NCI-H1436 treated with DMSO at 0.1 percent for 48 hours (cell line): ENCODE measurements around the gene ATP6V0A4.
"Not testable (repeated sequence)": the region's sequence is repeated elsewhere in the genome, so short reads cannot be mapped to it uniquely, and the experiment has no call there.

Experiments
- DNase-seq: peaks from one replicate; lab custom pipeline; 2025; lab: John Stamatoyannopoulos, UW

Gene ATP6V0A4

DNA sequence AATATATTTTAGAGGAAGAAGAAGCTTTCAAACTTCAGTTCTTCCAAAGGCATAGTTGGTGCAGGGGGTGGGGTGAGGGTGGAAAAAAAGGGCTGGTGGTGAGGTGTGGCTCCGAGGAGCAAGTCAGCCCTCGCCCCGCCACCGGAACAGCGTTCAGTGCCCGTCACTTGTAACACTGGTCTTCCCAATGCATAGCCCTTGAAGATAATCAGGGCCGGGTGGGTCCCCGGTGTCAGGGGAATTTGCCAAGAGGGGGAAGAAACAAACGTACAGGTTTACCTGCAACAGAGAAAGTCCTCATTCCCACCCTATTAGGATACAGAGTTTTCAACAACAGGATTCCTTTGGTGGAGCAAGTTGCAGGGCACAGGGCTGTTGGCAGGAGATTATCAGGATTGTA is 98.3 kb downstream of the ATP6V0A4 start:
- DNase-seq: no peak

GRCh38 chr7:138698281-138698680 is 99.7 kb downstream of the ATP6V0A4 start:
- DNase-seq: no peak

DNA sequence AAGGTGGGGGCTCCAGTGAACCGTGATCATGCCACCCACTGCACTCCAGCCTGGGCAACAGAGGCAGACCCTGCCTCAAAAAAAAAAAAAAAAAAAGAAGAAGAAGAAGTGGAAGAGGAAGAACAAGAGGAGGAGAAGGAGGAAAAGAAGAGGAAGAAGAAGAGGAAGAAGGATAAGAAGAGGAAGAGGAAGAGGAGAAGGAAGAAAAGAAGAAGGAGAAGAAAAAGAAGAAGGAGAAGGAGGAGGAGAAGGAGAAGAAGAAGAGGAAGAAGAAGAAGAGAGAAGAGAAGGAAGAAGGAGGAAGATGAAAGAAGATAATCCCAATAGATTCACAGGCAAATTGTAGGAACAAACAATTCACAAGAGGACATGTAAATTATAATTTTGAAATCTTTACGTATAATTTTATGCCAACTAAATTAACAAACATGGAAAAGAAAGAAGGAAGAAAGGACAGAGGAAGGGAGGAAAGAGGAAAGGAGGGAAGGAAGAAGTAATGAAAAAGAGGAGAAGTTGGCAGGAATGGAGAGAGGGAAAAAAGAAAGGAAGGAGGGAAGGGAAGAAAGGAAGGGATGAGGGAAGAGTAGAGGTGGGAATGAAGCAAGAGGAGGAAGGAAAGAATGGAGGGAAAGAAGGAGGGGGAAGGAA is 100.3 kb downstream of the ATP6V0A4 start:
- no peak for DNase-seq

DNA sequence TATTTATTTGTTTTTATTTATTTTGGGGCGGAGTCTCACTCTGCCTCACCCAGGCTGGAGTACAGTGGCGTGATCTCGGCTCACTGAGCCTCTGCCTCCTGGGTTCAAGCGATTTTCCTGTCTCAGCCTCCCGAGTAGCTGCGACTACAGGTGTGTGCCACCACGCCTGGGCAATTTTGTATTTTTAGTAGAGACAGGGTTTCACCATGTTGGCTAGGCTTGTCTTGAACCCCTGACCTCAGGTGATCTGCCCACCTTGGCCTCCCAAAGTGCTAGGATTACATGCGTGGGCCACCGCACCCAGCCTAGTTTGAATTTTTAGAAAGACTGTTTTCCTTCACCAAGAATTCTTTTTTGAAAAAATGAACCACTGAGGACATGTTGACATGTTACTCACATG is 102.2 kb downstream of the ATP6V0A4 start:
- DNase-seq: not testable (repeated sequence)

DNA sequence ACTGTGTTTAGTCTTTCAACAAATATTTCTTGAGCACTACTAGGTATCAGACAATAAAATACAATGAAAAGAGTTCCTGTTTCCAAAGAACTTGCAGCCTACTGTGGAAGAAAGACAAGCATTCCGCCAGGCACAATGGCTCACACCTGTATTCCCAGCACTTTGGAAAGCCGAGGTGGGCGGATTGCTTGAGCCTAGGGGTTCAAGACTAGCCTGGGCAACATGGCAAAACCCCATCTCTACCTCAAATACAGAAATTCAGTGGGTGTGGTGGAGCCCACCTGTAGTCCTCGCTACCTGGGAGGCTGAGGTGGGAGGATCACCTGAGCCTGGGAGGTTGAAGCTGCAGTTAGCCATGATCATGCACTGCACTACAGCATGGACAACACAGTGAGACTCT is 102.9 kb downstream of the ATP6V0A4 start:
- no peak for DNase-seq

DNA sequence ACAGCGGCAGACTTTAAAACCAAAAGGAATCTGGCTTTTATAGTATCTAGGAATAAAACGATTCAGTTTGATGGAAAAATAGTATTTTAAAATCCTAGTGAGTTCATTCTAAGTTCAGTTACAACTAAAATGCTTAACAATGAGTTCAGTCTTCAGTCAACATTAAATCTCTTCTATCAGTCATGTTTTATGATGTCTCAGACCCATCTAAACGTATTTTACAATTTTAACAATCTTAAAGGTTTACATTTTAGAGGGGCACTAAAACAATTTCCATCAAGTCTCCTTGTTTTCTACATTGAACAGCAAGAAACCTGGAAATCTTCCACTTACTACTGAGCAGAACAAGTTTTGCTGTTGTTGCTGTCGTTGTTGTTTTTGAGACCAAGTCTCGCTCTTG is 106.8 kb downstream of the ATP6V0A4 start:
- no peak for DNase-seq

GRCh38 chr7:138690495-138690894 is 107.5 kb downstream of the ATP6V0A4 start:
- no peak for DNase-seq

- not testable (repeated sequence) for DNase-seq
Measured at GRCh38 chr7:138688037-138688436, 110.0 kb downstream of the ATP6V0A4 start.

DNA sequence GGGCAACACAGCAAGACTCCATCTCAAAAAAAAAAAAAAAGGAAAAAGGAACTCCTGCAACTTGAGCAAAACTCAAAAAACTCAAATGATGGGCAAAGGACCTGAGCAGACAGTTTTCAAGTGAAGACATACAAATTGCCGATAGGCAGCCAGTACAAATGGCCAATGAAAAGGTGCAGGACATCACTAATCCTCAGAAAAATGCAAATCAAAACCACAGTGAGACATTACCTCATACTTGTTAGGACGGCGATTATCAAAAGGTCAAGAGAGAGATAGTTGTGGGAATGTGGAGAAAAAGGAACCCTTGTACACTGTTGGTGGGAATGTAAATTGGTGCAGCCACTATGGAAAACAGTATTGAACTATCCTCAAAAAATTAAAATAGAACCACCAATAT is 113.7 kb downstream of the ATP6V0A4 start:
- no peak for DNase-seq

GRCh38 chr7:138679793-138680192 is 118.2 kb downstream of the ATP6V0A4 start:
- no peak for DNase-seq

- DNase-seq: no peak
Measured at GRCh38 chr7:138670594-138670993, 127.4 kb downstream of the ATP6V0A4 start.

DNA sequence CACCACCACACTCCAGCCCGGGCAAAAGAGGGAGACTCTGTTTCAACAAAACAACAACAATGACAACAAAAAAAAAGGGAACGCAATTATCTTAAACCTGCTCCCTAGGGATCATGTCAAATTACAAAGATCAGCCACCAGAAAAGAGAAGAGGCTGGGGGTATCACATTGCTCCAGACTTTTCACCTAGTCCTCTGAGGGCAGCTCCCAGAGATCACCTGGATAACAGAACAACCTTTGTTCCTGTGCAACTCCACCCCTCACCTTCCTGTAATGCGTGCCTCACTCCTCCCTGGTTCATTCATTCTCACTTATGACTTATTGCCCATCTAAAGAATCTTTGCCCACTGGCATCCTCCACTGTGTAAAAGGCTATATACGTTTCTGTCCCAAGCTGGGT is 128.6 kb downstream of the ATP6V0A4 start:
- no peak for DNase-seq

DNA sequence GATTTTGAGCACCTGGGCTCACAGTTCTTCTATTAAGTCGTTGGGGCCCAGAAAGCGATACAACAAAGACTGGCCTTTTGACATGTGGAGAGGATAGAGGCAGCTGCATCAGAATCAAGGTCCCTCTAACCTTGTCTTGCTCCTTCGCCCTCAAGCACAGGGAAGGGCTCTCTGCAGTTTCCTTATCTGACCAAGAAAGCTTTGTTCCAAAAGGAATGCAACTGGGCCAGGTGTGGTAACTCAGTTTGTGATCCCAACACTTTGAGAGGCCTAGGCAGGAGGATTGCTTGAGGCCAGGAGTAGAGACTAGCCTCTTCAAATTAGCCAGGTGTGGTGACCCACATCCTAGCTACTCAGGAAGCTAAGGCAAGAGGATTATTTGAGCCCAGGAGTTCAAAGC is 129.1 kb downstream of the ATP6V0A4 start:
- no peak for DNase-seq

DNA sequence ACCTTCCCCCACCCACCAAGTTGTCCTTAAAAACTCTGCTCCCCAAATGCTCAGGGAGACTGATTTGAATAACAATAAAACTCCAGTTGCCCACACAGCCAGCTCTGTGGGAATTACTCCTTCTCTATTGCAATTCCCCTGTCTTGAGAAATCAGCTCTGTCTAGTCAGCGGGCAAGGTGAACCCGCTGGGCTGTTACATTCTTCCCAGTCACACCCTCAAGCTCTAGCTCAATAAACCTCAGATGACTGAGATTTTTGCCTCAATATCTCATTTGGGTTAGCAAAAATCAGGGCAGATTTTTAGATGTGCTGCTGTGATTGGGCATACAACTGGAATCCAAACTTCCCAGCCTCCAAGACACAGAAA is 129.8 kb downstream of the ATP6V0A4 start:
- DNase-seq: no peak

DNA sequence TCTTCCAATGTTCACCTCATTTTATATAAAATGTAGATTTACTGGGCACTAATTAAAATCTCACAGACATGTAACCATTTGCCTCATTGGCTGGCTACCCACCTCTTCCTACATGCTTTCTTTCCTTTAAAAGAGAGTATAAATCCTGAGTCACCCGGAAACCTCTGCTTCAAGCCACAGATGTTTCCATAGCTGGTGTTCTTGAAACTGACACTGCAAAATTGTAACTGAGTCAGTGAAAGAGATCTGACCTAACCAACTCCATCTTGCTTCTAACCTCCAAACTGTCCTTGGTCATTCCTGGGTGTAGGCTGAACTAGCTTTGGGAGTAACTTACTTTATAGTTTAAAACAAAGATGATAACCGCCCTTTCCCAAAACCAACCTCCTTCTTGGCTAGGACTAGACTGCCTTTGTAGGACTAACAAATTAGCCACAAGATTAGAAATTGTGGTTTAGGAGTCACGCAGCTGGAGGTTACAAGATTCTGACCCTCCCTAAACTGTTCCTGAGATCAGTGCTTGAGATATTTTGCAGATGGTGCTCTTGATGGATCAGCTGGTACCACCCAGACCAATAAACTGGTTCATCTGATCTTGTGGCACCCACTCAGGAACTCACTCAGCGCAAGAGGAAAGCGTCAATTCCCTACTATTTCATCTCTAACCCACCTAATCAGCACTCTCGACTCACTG is 130.3 kb downstream of the ATP6V0A4 start:
- no peak for DNase-seq

GRCh38 chr7:138666385-138666784 is 131.6 kb downstream of the ATP6V0A4 start:
- no peak for DNase-seq

DNA sequence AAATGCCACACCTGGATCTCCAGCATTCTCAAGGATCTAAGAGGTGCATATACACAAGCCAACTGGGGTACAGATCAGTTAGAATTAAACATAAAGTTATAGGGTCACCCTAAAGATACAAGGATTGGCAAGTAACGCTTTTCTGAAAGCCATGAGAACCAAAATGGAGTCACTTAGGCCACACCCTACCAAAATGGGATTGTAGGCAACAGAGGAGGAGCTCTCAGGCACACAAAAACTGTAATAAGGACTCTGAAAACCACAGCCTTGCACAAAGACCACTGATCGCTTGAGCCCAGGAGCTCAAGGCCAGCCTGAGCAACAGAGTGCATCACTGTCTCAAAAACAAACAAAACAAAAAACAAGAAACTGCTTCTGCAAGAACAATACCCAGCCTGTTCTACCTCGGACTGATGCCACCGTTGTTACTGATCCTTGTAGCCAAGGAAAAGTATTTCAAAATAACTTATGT is 132.3 kb downstream of the ATP6V0A4 start:
- DNase-seq: no peak

DNA sequence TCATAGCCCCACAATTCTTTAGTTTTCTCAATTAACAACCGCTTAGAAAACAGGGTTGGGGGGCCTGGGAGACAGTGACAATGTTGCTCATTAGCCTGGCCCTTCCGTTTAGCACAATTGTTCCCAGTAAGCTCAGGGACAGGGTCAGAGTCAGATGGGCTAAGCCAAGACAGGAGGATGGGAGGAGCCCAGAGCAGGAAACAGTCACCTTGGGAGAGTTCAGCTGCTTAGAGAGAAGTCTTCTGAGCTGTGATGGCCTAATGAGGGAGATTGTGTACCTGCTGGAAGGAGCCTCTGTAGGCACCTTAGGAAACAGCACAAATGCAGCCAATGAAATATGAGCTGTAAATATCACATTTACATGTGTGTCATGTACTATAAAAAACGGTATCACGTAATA is 132.7 kb downstream of the ATP6V0A4 start:
- DNase-seq: no peak

DNA sequence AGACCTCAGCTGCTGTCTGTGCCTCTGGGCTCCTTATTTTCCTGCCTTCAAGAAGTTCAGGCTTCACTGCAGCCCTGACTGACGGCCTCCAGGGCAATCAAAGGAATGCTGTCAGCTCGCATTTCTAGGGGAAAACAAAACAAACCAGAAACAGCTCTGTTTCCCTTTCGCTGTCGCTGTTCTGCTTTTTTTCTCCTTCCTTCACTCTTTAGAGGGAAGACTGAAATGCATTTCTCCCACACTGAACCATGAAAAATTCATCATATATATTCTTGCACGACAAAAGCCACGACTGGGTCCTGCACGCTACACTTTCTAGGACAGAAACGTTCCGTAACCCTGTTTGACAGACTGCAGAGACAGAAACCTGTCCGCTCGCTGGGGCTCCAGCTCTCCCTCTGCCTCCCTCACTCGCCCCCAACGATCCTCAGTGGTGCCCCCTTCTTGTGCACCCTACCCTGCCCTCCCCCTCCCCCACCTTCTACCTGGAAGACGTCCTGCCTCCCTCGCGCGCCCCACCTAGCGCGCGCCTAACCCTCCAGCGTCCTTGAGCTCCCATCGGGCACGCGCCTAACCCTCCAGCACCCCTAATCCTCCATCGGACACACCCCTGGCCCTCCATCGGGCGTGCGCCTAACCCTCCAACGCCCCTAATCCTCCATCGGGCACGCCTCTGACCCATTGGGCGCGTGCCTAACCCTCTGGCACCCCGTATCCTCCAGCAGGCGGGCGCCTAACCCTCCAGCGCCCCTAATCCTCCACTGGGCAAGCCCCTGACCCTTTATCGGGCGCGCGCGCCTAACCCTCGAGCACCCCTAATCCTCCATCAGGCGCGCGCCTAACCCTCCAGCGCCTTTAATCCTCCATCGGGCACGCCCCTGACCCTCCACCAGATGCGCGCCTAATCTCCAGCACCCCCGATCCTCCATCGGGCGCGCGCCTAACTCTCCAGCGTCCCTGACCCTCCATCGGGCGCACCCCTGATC is 134.0 kb downstream of the ATP6V0A4 start:
- DNase-seq: no peak

DNA sequence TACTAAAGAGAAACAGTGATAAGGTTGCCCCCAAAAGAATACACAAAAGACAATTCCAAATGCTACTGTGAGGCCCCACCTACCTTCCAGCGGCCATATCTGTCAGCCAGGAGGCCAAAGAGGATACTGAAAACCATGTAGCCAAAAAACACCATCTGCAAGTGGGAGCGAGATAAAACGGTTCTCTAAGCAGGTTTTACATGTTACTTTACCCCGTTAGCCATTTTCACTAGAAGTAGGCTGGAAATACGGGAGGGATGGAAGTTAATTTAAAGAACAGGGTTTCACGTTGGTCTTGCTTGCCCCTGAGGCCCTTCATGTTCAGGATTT is 135.0 kb downstream of the ATP6V0A4 start:
- no peak for DNase-seq

- no peak for DNase-seq
Measured at GRCh38 chr7:138662076-138662990, 135.7 kb downstream of the ATP6V0A4 start.
